Left cardiac atrium (tissue), 4 donors: Measurements from ENCODE around the gene TACO1. TPM values are rescaled to one million over a fixed set of nuclear protein-coding genes. Genes with fewer than 3 reads are reported as not detected.
A peak's percentile ranks its signal among the peaks of the same experiment; 100 is the strongest.

Experiments
- ATAC-seq, 2 donors: fragments of 200-7000 bp; cut with Tn5 transposase; one replicate each; pipeline ENCODE4 v1.9.1; 2020; ENCODE audit warnings: mild to moderate bottlenecking in 2 of 2, moderate library complexity in 2 of 2
- DNase-seq: peaks from one replicate; pipeline ENCODE4 v3.0.0-alpha.2; 2020
- intact Hi-C, 2 donors: fragments of 100-400 bp; cut with DNase I; formaldehyde crosslinking; loops; one replicate each; pipeline versions ENCODE4 v1.14.1 to v1.15.1; 2022 to 2023
- total RNA-seq, 2 donors: library from RNA; stranded (reverse); fragmentation: NEBNext Ultra II Directional; extraction: Animal tissue kit (Norgen Biotek cat#: 25700); gene quantifications; one replicate each; pipeline ENCODE4 v1.2.1, GENCODE V29; 2021
- donor health status: DM: no; HTN: yes; CAD: no.
- donor health status: DM: no; HTN: yes; CAD: no; lungs with severe emphysema.
- donor health status: DM: yes; HTN: yes; CAD: no.
- donor health status: Dilated cardiomyopathy.

Gene TACO1
- total RNA-seq, 2 donors from 2014 or later, result 32.4 to 33.6 TPM

DNA sequence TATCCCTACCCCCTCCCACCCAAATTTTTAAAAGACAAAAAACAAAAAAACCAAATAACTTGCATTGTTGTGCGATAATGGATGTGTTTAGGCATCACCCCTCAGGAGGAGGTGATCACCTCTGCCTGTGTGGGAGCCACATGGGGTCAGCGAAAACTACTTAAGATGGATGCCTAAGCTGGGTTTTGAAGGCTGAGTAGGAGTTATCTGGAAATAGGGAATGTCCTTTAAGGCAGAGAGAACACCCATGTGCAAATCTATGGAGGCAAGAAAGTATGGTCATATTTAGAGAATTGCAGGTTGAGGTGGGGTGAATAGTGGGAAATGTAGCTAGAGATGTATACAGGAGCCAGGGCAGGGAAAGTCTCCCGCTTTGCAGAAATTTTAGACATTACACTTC lies 5.6 kb upstream of the TACO1 start:
- intact Hi-C loops, result no loop called here
- no peak for DNase-seq
- no peak for ATAC-seq

DNA sequence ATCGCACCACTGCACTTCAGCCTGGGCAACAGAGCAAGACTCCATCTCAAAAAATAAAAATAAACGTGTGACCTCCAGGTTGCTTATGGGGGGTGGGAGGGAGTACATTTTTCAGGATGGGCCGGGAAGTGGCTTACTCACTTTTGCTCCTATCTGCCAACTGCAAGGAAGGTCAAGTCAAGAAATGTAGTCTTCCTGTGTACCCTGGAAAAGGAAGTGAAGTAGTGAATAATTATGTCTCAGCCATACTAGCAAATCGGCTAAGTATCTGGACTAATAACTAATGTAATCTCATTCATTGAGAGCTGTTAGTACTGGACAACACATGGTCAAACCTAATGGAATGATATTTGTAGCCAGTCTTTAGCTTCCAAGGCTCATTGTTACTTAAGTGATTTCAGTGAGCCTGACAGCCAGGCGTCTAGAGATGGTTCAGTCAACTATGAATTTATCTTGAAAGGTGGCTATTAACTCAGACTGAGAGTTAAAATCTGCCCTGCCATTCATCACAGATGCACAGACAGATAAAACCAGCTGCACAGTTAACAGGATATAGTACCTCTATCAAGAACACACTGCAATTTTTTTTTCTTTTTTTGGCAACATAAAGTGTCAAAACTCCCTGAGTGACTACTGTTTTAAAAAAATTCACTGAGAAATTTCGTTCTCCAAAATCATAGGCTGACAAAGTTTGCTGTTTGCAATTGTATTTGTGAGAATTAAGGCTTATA lies 3.7 kb upstream of the TACO1 start:
- intact Hi-C loops, result no loop called here
- no peak for DNase-seq
- no peak for ATAC-seq

- intact Hi-C loops, result no loop called here
- ATAC-seq (no peak), DNase-seq (no peak)
These were observed 2.4 kb upstream of the TACO1 start for GRCh38 chr17:63598281-63598680.

DNA sequence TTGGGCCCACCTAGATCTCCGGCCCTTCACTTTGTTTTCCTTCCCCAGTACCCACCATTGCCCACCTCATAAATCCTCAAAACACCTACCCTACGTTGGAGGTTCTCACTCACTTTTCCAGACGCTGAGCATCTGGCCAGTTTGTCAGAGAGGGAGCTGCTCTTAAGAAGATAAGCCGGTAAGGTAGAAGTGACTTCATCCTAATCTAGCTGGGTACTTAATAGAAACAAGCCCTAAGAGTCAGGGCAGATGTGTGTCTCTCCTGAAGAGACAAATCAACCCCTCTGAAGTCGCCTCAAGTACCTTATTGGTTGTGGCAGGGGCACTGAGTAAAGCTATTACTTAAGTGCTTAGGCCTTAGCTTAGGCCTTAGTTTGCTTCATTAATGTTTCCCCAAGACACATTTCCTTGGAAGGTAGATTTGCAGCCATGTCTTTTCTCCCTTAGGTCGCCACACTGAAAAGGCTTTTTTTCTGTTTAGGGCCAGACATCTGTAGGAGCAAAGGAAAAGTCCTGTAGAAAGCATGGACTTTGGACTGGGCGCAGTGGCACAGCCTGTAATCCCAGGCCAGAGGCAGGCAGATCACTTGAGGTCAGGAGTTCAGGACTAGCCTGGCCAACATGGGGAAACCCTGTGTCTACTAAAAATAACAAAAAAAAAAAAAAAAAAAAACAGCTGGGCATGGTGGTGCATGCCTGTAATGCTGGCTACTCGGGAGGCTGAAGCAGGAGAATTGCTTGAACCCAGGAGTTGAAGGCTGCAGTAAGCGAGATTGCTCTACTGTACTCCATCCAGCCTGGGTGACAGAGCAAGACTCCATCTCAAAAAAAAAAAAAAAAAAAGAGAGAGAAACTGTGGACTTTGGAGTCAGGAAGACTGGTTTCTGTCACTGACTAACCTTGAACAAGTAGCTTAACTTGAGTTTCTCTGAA lies 1.0 kb downstream of the TACO1 start:
- ATAC-seq (peak; percentile 6 to 9), DNase-seq (no peak)
- intact Hi-C loops, result no loop called here

DNA sequence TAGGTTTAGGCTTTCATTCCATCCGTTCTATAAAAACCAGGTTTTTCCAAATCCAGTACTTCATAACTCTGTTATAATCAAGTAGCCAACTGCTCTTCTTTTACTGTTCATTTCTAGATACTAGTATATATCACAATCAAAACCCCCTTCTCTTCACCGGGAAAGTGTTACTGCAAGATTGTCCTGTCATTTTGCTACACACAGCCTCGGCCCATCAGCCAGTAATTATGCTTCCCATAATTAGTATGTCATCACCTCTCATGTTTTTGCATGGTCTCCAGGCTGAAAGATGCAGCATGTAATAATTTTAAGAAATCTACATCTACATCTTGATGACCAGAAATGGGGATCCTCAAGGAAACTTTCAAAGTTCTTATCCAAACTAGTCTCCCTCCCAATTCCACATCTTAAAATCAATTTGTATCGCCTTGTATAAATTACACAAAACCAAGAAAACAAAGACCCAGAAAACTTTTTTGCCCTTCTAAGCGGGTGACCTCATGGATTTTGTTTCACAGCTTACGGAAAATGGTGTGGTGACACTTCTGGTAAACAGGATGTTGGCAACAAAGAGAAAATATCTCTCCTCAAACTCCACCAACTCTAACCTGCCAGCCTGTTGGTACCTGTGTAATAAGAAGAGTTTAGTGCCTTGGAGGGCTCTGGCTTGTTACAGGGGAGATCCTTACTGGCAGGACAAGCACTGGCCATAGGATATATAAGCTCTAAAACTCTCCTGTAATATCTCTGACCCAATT lies 9.3 kb downstream of the TACO1 start:
- DNase-seq (no peak), ATAC-seq (no peak)
- intact Hi-C loops, result loop anchor here (2.0 to 5.0 kb wide), 2 partner anchors 183 to 185 kb away; no protein-coding TSS in a partner anchor

- ATAC-seq, result no peak
- DNase-seq, result no peak
- intact Hi-C loops, result loop anchor here (2.0 to 5.0 kb wide), 2 partner anchors 184 to 186 kb away; no protein-coding TSS in a partner anchor
These were observed 10.2 kb downstream of the TACO1 start for GRCh38 chr17:63610854-63611253.

DNA sequence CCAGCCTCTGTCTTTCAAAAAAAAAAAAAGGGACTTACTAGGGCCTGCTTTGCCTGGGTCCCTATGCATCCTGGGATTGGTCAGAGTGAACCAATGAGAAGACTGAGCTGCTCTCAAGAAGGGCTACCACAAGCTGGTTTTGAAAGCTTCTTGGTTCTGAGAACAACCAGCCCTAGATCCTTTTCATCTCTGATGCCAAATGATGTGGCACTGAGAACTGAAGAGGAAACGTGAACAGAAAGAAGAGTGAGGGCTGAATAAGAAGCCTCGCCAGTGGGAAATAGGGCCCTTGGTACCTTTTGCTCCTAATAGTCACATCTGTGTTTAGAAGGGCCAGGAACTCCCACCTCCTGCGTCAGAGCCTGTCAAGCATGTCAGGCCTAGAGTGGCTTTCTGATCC lies 10.7 kb downstream of the TACO1 start:
- intact Hi-C loops, result loop anchor here (2.0 to 5.0 kb wide), 2 partner anchors 184 to 187 kb away; no protein-coding TSS in a partner anchor
- ATAC-seq, result no peak

GRCh38 chr17:63613663-63614062 lies 13.0 kb downstream of the TACO1 start:
- no peak for DNase-seq
- intact Hi-C loops, result loop anchor here in 1 of 2 donors (5.0 kb wide), 1 partner anchor 186 kb away; no protein-coding TSS in a partner anchor

More for the DNA sequence above, 10.7 kb downstream of the TACO1 start:
- no peak for DNase-seq

DNA sequence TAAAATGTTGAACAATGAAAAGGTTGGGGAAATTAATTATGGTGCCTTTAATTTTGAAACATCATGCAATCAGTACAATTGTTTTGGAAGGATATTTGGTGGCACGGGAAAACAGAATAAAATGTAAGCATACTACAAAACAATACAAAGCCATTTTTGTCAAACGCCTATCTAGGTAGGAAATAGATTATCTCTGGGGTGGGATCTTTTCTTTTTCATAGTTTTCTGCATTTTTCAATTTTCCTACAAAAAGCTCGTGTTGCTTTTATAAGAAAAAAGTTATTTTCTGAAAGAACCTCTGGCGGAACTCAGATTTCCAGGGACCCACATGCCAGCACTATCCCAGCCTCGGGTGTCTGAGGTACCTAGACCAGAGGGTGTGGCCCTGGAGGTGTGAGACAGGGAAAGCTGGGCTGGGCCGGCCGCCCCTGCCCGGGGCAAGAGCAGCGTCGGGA lies 20.6 kb downstream of the TACO1 start:
- intact Hi-C loops, result loop anchor here in 1 of 2 donors (5.0 kb wide), 1 partner anchor 69 kb away; the partner anchor contains the start of gene DCAF7
- DNase-seq, result no peak
- ATAC-seq, result no peak

More at GRCh38 chr17:63613663-63614062, 13.0 kb downstream of the TACO1 start:
- no peak for ATAC-seq

- DNase-seq (peak; percentile 99), ATAC-seq (peak; percentile 95 to 97)
- intact Hi-C loops, result loop anchor here in 1 of 2 donors (5.0 kb wide), 1 partner anchor 70 kb away; the partner anchor contains the start of gene DCAF7
These were observed 21.2 kb downstream of the TACO1 start, which contains the start of gene MAP3K3 for GRCh38 chr17:63621684-63622573. TSS of gene MAP3K3 (plus strand) at chr17:63622417. CDS start at chr17:63622760, 343 bp downstream.

- intact Hi-C loops, result loop anchor here in 1 of 2 donors (5.0 kb wide), 1 partner anchor 70 kb away; the partner anchor contains the start of gene DCAF7
- DNase-seq, result peak; percentile 76
- peak; percentile 10 to 14 for ATAC-seq
These were observed 22.1 kb downstream of the TACO1 start for GRCh38 chr17:63622574-63623390.

- ATAC-seq, result no peak
These were observed 23.3 kb downstream of the TACO1 start for GRCh38 chr17:63623786-63624530.

DNA sequence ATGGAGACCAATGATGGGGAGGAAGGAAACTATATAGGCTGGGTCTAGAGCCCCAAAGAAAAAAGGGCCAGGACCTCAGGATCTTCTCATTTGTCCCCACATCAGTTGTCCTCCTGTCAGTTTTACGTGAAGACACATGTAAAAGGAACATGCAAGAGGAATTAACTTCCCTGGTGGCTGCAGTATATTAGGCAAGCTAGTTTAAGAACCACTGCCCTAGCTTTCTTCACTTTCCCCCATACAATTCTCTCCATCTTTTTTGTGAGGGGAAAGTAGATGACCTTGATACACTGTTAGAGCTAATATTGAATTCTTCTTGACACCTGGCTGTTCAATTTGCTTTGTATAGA lies 23.8 kb downstream of the TACO1 start:
- no peak for DNase-seq
- ATAC-seq, result no peak
- intact Hi-C loops, result loop anchor here in 1 of 2 donors (5.0 kb wide), 1 partner anchor 72 kb away; the partner anchor contains the start of gene DCAF7

More at GRCh38 chr17:63623786-63624530, 23.3 kb downstream of the TACO1 start:
- intact Hi-C loops, result loop anchor here in 1 of 2 donors (5.0 kb wide), 1 partner anchor 72 kb away; the partner anchor contains the start of gene DCAF7
- no peak for DNase-seq

- no peak for DNase-seq
- intact Hi-C loops, result no loop called here
These were observed 26.0 kb downstream of the TACO1 start for GRCh38 chr17:63626551-63627180.

DNA sequence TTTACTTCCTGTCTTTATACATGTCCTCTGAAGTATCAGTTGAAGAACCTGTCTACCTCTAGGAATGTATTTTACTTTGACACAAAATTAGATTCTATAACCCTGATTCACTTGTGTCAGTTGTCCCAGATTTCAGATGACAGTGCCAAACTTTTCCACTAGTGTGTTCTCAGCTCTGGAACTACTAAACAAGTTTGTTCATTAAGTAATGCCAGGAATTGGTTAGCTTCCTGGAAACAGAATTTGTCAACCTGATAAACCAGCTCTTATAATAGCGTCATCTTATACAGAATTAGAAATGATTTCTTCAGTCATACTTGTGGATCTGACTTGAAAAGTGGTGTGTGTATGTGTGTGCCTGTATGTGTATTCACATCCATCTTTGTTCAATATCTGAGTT lies 28.9 kb downstream of the TACO1 start:
- no peak for DNase-seq
- ATAC-seq, result peak; percentile 39 to 52
- intact Hi-C loops, result no loop called here

More at GRCh38 chr17:63626551-63627180, 26.0 kb downstream of the TACO1 start:
- ATAC-seq, result no peak
